GM19240 (cell line): ENCODE measurements around the gene EXOC3L1.

Experiments
- DNase-seq: peaks from one replicate; pipeline ENCODE4 v3.0.0; 2011; ENCODE audit warnings: low spot score; ENCODE audit not compliant: insufficient read length

Gene EXOC3L1

GRCh38 chr16:67149276-67150046 is 40.5 kb downstream of the EXOC3L1 start:
- DNase-seq, result no peak

GRCh38 chr16:67148656-67149275 is 41.2 kb downstream of the EXOC3L1 start:
- DNase-seq, result no peak

GRCh38 chr16:67148221-67148620 is 41.7 kb downstream of the EXOC3L1 start:
- no peak for DNase-seq

GRCh38 chr16:67147437-67148140 is 42.3 kb downstream of the EXOC3L1 start:
- no peak for DNase-seq

- no peak for DNase-seq
Measured at GRCh38 chr16:67146523-67147357, 43.2 kb downstream of the EXOC3L1 start.

- DNase-seq, result no peak
Measured at GRCh38 chr16:67145746-67146145, 44.2 kb downstream of the EXOC3L1 start.

GRCh38 chr16:67144943-67145342 is 45.0 kb downstream of the EXOC3L1 start:
- no peak for DNase-seq

- no peak for DNase-seq
Measured at GRCh38 chr16:67142342-67142741, 47.6 kb downstream of the EXOC3L1 start.

GRCh38 chr16:67141391-67141790 is 48.5 kb downstream of the EXOC3L1 start:
- no peak for DNase-seq

- no peak for DNase-seq
Measured at GRCh38 chr16:67137605-67138004, 52.3 kb downstream of the EXOC3L1 start.
